Gastrocnemius medialis (tissue), 4 donors: ENCODE measurements around the gene SLC25A11. TPM values are rescaled to one million over a fixed set of nuclear protein-coding genes. Genes with fewer than 3 reads are reported as not detected.

Experiments
- microRNA-seq, 2 donors: library from miRNA; unstranded; fragments of <30 nt; microRNA quantifications; one replicate each; pipeline ENCODE4, GENCODE V29; 2016; ENCODE audit warnings: borderline replicate concordance in 2 of 2
- total RNA-seq, 4 donors: library from RNA; depleted of rRNA; stranded (reverse); fragments of >200 nt; gene quantifications; one replicate each; pipeline versions ENCODE4 v1.1.0 to v1.2.3, GENCODE V29; 2016

SLC25A11 gene
- total RNA-seq, 4 donors from 2014 or later = 52.6 to 106 (median 81.7) TPM

Small RNA genes lying within 50 kb of the gene (microRNA-seq; reads per million reads assigned to microRNA genes)
- 0 to 0.85 reads per million in 2 donors for gene MIR6864
- gene MIR6865 = 0 reads per million in 2 donors

Other genes starting within 250 kb of the SLC25A11 start
- gene PELP1, start 235.9 kb downstream of the SLC25A11 start, total RNA-seq = 10 to 100 TPM; 31.5 to 46.8 (median 35.6) TPM
- gene ARRB2, start 229.4 kb downstream of the SLC25A11 start, total RNA-seq = 10 to 100 TPM in 1 of 4 donors, 1 to 10 TPM in 3; 5.5 to 11.8 (median 7.8) TPM
- 10 to 100 TPM; 29.4 to 58.5 (median 44.8) TPM for gene MED11, start 208.6 kb downstream of the SLC25A11 start, total RNA-seq
- gene ZMYND15, start 200.2 kb downstream of the SLC25A11 start, total RNA-seq = not detected
- 1 to 10 TPM; 1.2 to 2.1 (median 1.4) TPM for gene CXCL16, start 200.1 kb downstream of the SLC25A11 start, total RNA-seq
- gene TM4SF5, start 168.2 kb downstream of the SLC25A11 start, total RNA-seq = under 1 TPM in 1 of 4 donors, not detected in 3; 0.64 TPM
- 1 to 10 TPM in 3 of 4 donors, not detected in 1; 1.4 to 7.2 (median 3.8) TPM for gene VMO1, start 153.7 kb downstream of the SLC25A11 start, total RNA-seq
- gene GLTPD2, start 151.1 kb downstream of the SLC25A11 start, total RNA-seq = under 1 TPM in 1 of 4 donors, not detected in 3; 0.53 TPM
- gene PSMB6, start 143.9 kb downstream of the SLC25A11 start, total RNA-seq = 100 to 1,000 TPM; 365 to 662 (median 479) TPM
- gene PLD2, start 132.9 kb downstream of the SLC25A11 start, total RNA-seq = 1 to 10 TPM; 2.8 to 5.8 (median 4.2) TPM
- gene MINK1, start 106.7 kb downstream of the SLC25A11 start, total RNA-seq = 10 to 100 TPM; 11.7 to 20.2 (median 15.3) TPM
- gene C17orf107, start 40.5 kb downstream of the SLC25A11 start, total RNA-seq = under 1 TPM in 2 of 4 donors, not detected in 2; 0.10 to 0.33 TPM
- 1 to 10 TPM in 1 of 4 donors, under 1 TPM in 2, not detected in 1; 0.33 to 1.9 (median 0.52) TPM for gene CHRNE, start 36.9 kb downstream of the SLC25A11 start, total RNA-seq
- gene GP1BA, start 7.8 kb downstream of the SLC25A11 start, total RNA-seq = not detected
- 10 to 100 TPM; 51.2 to 99.5 (median 75.2) TPM for gene RNF167, start 222 bp upstream of the SLC25A11 start, total RNA-seq
- 100 to 1,000 TPM; 304 to 750 (median 599) TPM for gene PFN1, start 8.5 kb upstream of the SLC25A11 start, total RNA-seq
- 1,000 to 10,000 TPM; 1,434 to 5,473 (median 3,204) TPM for gene ENO3, start 11.1 kb upstream of the SLC25A11 start, total RNA-seq
- gene SPAG7, start 27.8 kb upstream of the SLC25A11 start, total RNA-seq = 100 to 1,000 TPM in 1 of 4 donors, 10 to 100 TPM in 3; 78.6 to 114 (median 91.0) TPM
- 10 to 100 TPM; 19.1 to 46.4 (median 36.4) TPM for gene CAMTA2, start 47.6 kb upstream of the SLC25A11 start, total RNA-seq
- 1 to 10 TPM; 1.9 to 5.7 (median 4.3) TPM for gene INCA1, start 57.5 kb upstream of the SLC25A11 start, total RNA-seq
- gene KIF1C, start 57.9 kb upstream of the SLC25A11 start, total RNA-seq = 100 to 1,000 TPM; 327 to 543 (median 393) TPM
- not detected for gene SLC52A1, start 95.4 kb upstream of the SLC25A11 start, total RNA-seq
- gene ZFP3, start 138.4 kb upstream of the SLC25A11 start, total RNA-seq = 10 to 100 TPM in 1 of 4 donors, 1 to 10 TPM in 3; 6.1 to 11.4 (median 7.6) TPM
- 10 to 100 TPM in 1 of 4 donors, 1 to 10 TPM in 3; 5.8 to 13.5 (median 7.7) TPM for gene ZNF232, start 171.8 kb upstream of the SLC25A11 start, total RNA-seq
- gene USP6, start 176.0 kb upstream of the SLC25A11 start, total RNA-seq = under 1 TPM; 0.26 to 0.97 (median 0.63) TPM